OCI-LY7 (cell line): ENCODE measurements around the gene HGS. TPM values are rescaled to one million over a fixed set of nuclear protein-coding genes. Genes with fewer than 3 reads are reported as not detected.
A peak's percentile ranks its signal among the peaks of the same experiment; 100 is the strongest.

Source experiments
- BruUV-seq: library from RNA; stranded (reverse); fragments of 400-500 nt; replicated peaks from 2 replicates; lab custom pipeline; 2021; lab: Mats Ljungman, UMichigan
- CTCF ChIA-PET: fragments of 300-600 bp; sonication (Branson Sonifier 250); formaldehyde crosslinking; loops from one replicate; lab custom pipeline; 2022; ENCODE audit warnings: antibody characterized with exemption; ENCODE audit not compliant: unreplicated experiment; lab: Charles Lee
- POLR2A ChIA-PET: fragments of 300-600 bp; sonication (Branson Sonifier 250); formaldehyde crosslinking; loops from one replicate; lab custom pipeline; 2022; ENCODE audit warnings: antibody characterized with exemption; lab: Charles Lee
- DNase-seq: peaks from one replicate; pipeline ENCODE4 v3.0.0-alpha.2; 2015; ENCODE audit warnings: low spot score
- H2AFZ ChIP-seq: fragments of 200-600 bp; sonication (generic), shearing (Covaris generic); 2 replicates; pipeline ENCODE4 v1.6.1; 2014; ENCODE audit warnings: mild to moderate bottlenecking, antibody characterized with exemption, low read length, moderate library complexity
- H3K27ac ChIP-seq: fragments of 200-600 bp; sonication (generic); 2 replicates; pipeline ENCODE4 v1.5.1; 2014; ENCODE audit warnings: mixed run types, low read depth, mild to moderate bottlenecking, moderate library complexity, low read length, inconsistent platforms; ENCODE audit not compliant: poor library complexity, severe bottlenecking
- H3K36me3 ChIP-seq: fragments of 200-600 bp; sonication (generic); 2 replicates; pipeline ENCODE4 v1.6.1; 2014; ENCODE audit warnings: mild to moderate bottlenecking, antibody characterized with exemption, low read length, moderate library complexity, mixed read lengths; ENCODE audit not compliant: insufficient read depth
- H3K4me1 ChIP-seq: fragments of 200-600 bp; sonication (generic); 2 replicates; pipeline ENCODE4 v1.5.1; 2014; ENCODE audit warnings: mild to moderate bottlenecking, low read length; ENCODE audit not compliant: insufficient read depth, poor library complexity, severe bottlenecking
- H3K4me2 ChIP-seq: fragments of 200-600 bp; sonication (generic); 2 replicates; pipeline ENCODE4 v1.6.1; 2014; ENCODE audit warnings: mild to moderate bottlenecking, low read length
- H3K4me3 ChIP-seq: fragments of 200-600 bp; sonication (generic); 2 replicates; pipeline ENCODE4 v1.5.1; 2014; ENCODE audit warnings: mild to moderate bottlenecking, low read depth, low read length; ENCODE audit not compliant: poor library complexity, severe bottlenecking
- H3K79me2 ChIP-seq: fragments of 200-600 bp; sonication (generic); 2 replicates; pipeline ENCODE4 v1.6.1; 2016; ENCODE audit warnings: low read depth, mild to moderate bottlenecking, low read length, moderate library complexity, mixed read lengths; ENCODE audit not compliant: insufficient read depth
- H3K9me2 ChIP-seq: fragments of 200-600 bp; sonication (generic); 2 replicates; pipeline ENCODE4 v1.6.1; 2016; ENCODE audit warnings: mild to moderate bottlenecking, low read length, mixed read lengths; ENCODE audit not compliant: insufficient read depth
- H3K9me3 ChIP-seq: fragments of 200-600 bp; sonication (generic); 2 replicates; pipeline ENCODE4 v1.6.1; 2014; ENCODE audit warnings: mild to moderate bottlenecking, mixed run types, low read length, mixed read lengths
- H4K20me1 ChIP-seq: fragments of 200-600 bp; sonication (generic); 2 replicates; pipeline ENCODE4 v1.6.1; 2014; ENCODE audit warnings: mild to moderate bottlenecking, antibody characterized with exemption, low read length, moderate library complexity, mixed read lengths; ENCODE audit not compliant: insufficient read depth
- CTCF ChIP-seq: fragments of 200-600 bp; sonication (generic); conservative IDR thresholded peaks from 2 replicates; pipeline ENCODE4 v1.5.1; 2014; ENCODE audit warnings: mild to moderate bottlenecking, antibody characterized with exemption, low read length, moderate library complexity, mixed read lengths
- EZH2phosphoT487 ChIP-seq: fragments of 200-600 bp; sonication (generic); IDR thresholded peaks from 2 replicates; pipeline ENCODE4 v1.6.1; 2018; ENCODE audit warnings: low read depth, borderline replicate concordance, mild to moderate bottlenecking, mixed run types, antibody characterized with exemption, low read length, moderate library complexity, mixed read lengths
- intact Hi-C: fragments of 100-400 bp; cut with micrococcal nuclease; formaldehyde crosslinking; loops from one replicate; pipeline ENCODE4 v1.10.0; 2022; ENCODE audit not compliant: unreplicated experiment
- total RNA-seq, 2 experiments: library from RNA; depleted of rRNA in 1 of 2; stranded (reverse); fragments of >200 nt in 1 of 2; shearing (Covaris generic) in 1 of 2; gene quantifications; 2 replicates each; pipeline ENCODE4 v1.2.3, GENCODE V29; 2014 to 2022

HGS gene
- total RNA-seq, 2 experiments from 2014 or later, result 162 to 175 TPM

DNA sequence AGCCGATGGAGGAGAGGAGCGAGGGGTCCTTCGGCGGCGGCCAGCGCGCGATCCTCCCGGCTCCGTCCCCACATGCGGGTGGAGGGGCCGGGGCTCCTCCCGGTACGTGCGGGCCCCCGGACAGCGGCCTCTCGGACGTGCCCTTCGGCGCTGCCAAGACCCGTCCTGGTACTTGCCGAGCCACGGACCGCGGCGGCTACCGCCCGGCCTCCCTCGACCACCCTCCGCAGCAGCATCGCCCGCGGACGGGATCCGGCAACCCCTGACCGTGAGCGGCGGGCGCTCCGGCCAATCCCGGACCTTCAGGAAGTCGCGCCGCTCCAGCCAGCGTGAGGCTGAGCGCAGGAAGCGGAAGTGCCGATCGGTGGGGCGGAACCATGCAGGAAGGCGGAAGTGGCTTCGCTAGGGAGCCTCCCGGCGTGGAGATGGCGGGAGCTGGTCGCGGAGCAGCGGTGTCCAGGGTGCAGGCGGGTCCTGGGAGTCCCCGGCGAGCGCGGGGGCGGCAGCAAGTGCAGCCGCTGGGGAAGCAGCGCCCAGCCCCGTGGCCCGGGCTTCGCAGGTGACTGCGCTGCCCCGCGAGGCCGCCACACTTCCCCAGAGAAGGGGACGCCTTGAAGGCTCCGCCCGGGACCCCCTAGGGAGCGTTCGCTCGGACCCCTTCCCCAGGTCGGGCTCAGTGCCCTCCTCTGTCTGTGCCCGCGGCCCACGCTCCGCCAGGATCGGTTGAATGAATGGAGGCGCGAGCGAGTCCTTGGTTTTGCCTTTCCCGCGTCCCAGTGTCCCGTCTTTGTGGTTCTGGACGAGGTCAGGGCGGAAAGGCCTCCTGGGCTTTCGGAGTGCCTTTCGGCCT, 17.2 kb upstream of the HGS start, which contains the start of the genes CCDC137 and OXLD1:
Gene CCDC137, plus strand, starts transcription at position 396 of the 850 bp plus-strand sequence. Its CDS starts 30 bp downstream, at position 426.
Gene OXLD1, minus strand, starts transcription at position 264 of the 850 bp plus-strand sequence. Its CDS starts 28 bp downstream, at position 236.
- Histone ChIP-seq H3K9me2 (no peaks in the 10 kb centered on the region), H3K4me1 (peaks cover 25% of the 10 kb centered on the region), H2AFZ (peak within 1 kb of the TSS; percentile 20; the same call in 1 of the 2 replicates), H3K4me2 (peak within 1 kb of the TSS; percentile 98), H3K4me3 (peak within 1 kb of the TSS; percentile 100), H3K27ac (peak within 1 kb of the TSS; percentile 62), H3K9me3 (no peaks in the 10 kb centered on the region), H4K20me1 (no peaks in the 10 kb centered on the region), H3K79me2 (peaks cover 36% of the 10 kb centered on the region), H3K36me3 (peaks cover 58% of the 10 kb centered on the region)
- peak; percentile 99 for DNase-seq
- intact Hi-C loops, result loop anchor here (1.0 kb wide), 2 partner anchors 17 to 29 kb away; partner anchors contain the start of genes ARL16, NPLOC4 and TSPAN10
- TF ChIP-seq EZH2phosphoT487, result no peak
- TF ChIP-seq CTCF, result no peak
- BruUV-seq, result TSS peak; percentile 61
- CTCF ChIA-PET, result no interaction called here
- POLR2A ChIA-PET, result interaction anchor here (2.1 kb wide), 1 partner anchor 17 kb away, joined by 8 read pairs; the partner anchor contains the start of genes ARL16 and HGS

- H3K36me3 ChIP-seq, result peaks cover 70% of the 10 kb centered on the region
- H3K4me3 ChIP-seq, result peak overlapping the region; percentile 100
- TF ChIP-seq EZH2phosphoT487 (no peak), CTCF (peak; percentile 82)
- intact Hi-C loops, result loop anchor here (1.0 kb wide), 1 partner anchor 16 kb away; the partner anchor contains the start of gene ARL16
- ChIA-PET CTCF (interaction anchor here (0.6 kb wide), 1 partner anchor 342 kb away, joined by 3 read pairs; no protein-coding TSS in a partner anchor), POLR2A (interaction anchor here (1.1 kb wide), 1 partner anchor 11 kb away, joined by 3 read pairs; no protein-coding TSS in a partner anchor)
- H3K9me2 ChIP-seq, result no peaks in the 10 kb centered on the region
- H2AFZ ChIP-seq, result no peak overlapping the region
- peak; percentile 54 for DNase-seq
- peak overlapping the region; percentile 98 for H3K4me2 ChIP-seq
- no peak overlapping the region for H3K27ac ChIP-seq
- peaks cover 36% of the 10 kb centered on the region for H3K79me2 ChIP-seq
- no peaks in the 10 kb centered on the region for H3K9me3 ChIP-seq
- peaks cover 25% of the 10 kb centered on the region for H3K4me1 ChIP-seq
- BruUV-seq, result no TSS peak
- no peaks in the 10 kb centered on the region for H4K20me1 ChIP-seq
Measured at GRCh38 chr17:81667754-81668153, 16.1 kb upstream of the HGS start.
